ENCODE results near the gene SEZ6L2. TPM values are rescaled to one million over a fixed set of nuclear protein-coding genes. Genes with fewer than 3 reads are reported as not detected.
"Not testable (repeated sequence)": the region's sequence is repeated elsewhere in the genome, so short reads cannot be mapped to it uniquely, and the experiment has no call there.

Gene SEZ6L2
- polyA plus RNA-seq, 3 donors, result 10.1 to 13.6 (median 11.7) TPM

DNA sequence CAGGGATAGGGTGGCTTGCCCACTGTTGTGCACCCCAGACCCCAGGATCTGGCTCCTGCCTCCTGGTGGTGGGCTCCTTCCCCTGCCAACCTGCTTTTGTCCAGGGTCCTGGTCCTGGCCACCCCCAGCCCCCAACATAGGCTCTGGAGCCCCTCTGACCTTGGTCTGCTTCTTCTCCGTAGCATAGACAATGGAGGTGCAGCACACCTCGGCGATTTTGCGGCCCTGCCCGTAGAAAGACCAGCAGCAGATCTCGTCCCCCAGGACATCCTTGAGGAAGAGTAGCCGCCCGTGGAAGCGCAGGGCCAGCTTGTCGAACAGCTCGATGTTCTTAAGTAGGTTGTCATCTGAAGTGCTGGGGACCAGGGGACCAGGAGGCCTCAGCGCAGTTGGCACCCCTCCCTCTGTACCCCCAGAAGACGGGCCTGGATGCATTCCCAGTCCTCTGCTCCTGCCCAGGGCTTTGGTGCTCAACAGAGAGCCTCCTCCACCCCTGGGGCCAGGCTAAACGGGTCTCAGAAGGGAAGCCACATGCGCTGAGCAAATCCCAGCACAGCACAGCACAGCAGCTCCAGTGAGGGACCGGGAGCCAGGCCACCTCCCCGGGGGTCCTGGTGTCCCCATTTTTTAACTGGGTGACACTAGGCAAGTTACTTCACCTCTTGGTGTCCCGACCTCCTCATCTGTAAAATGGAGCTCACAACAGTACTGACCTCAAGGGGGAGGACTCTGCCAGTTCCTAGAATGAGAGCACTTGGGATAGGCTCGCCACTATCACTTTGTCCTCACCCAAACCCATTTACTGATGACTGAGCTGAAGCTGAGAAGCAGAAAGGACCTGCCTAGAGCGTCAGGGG is 11.7 kb upstream of the SEZ6L2 start:
- no peak for DNase-seq

DNA sequence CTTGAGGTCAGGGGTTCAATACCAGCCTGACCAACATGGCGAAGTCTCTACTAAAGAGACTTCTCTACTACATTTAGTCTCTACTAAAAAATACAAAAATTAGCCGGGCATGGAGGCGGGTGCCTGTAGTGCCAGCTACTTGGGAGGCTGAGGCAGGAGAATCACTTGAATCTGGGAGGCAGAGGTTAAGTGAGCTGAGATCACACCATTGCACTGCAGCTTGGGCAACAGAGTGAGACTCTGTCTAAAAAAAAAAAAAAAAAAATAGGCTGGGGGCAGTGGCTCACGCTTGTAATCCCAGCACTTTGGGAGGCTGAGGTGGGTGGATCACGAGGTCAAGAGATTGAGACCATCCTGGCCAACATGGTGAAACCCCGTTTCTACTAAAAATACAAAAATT is 10.5 kb upstream of the SEZ6L2 start:
- not testable (repeated sequence) for DNase-seq

DNA sequence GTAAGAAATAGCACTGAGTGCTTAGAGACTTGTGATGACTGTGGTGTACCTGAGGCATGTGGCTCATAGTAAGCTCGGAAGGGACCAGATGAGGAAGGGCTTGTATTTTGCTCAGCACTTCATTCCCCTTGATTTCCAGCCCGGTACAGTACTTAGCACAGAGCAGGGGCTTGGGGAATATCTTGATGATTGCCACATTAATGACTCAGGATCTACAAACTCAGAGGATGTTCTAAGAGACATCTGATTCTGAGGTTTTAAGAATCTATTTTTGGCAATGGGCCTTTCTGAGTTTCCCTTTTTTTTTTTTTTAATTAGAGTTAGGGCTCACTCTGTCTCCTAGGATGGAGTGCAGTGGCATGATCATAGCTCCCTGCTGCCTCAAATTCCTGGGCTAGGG is 10.0 kb upstream of the SEZ6L2 start:
- DNase-seq, result no peak

DNA sequence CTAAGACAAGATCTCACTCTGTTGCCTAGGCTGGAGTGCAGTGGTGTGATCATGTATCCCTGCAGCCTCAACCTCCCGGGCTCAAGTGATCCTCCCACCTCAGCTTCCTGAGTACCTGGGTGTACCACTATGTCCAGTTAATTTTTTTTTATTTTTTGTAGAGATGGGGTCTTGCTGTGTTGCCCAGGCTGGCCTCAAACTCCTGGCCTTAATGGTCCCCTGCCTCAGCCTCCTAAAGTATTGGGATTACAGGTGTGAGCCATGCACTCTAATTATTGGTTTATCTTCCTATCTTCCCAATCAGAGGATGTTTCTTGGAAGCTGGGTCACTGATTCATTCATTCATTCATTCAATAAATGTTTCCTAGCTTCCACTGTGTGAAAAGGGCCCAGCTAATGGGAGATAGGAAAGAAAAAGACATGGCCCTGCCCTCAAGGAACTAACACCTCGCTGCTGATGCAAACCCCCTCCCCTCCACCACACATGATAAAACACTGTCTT is 9.4 kb upstream of the SEZ6L2 start:
- DNase-seq, result no peak

DNA sequence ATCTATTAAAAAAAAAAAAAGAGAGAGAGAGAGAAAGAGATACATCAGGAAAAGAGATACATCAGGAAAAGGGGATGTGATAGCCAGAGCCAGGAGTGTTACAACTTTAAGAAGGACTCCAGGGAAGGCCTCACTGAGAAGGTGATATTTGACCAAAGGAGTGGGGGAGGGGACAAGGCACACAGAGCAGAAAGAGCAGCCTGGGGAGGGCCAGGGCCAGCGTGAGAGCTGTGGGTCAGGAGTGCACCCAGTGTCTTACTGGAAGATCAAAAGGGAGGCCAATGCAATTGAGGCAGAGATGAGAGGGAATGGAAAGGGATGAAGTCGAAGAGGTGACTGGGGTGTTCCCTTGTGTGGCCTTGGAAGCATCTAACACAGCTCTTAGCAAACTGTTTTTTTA is 8.6 kb upstream of the SEZ6L2 start:
- DNase-seq, result no peak

DNA sequence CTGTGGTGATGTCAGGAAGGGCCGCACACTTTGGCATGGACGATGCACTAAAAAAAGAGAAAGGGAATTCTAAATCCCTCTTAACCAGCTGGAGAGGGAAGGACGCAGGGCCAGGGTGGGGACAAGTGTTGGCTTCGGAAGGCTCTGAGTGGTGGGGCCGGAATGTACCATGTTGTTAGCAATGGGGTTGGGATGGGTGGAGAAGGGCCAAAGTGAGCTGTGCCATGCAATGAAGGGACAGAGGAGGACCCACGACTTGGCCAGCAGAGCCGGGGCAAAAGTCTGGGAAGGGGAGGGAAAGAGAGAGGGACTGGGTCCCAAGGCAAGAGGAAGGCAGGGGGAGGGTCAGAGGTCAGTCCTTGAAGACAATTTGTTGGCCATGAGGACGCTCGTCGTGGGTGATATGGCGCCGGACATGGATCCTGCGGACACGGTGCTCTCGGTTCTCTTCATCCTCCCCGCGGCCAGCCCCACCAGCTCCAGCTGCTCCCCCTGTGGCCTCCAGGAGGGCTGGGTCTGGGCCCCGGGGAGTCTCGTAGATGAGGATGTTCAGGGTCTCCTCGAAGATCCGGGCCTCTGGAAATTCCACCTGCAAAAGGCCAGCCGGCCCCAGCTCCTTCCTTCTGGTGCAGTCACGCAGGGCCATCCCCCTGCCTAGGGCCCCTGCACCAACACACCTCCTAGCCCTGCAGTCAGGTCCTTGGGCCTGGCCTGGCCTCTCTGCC is 7.3 kb upstream of the SEZ6L2 start:
- DNase-seq, result no peak

DNA sequence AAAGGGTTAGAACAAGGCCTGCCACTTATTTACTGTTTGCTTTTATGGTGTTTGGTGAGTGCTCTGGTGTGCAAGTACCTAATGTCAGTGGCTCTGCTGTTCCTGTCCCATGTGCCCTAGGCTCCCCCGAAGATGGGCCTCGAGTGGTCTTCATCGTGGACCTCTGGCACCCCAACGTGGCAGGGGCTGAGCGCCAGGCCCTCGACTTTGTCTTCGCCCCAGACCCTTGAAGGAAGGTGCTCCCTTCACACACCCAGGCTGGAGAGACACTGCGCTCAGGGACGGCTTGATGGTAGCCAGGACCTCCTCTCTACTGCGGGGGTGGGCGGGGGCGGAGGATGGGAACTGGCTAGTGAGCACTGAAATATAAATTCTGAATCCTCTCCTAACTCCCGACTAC is 6.3 kb upstream of the SEZ6L2 start:
- DNase-seq, result no peak

DNA sequence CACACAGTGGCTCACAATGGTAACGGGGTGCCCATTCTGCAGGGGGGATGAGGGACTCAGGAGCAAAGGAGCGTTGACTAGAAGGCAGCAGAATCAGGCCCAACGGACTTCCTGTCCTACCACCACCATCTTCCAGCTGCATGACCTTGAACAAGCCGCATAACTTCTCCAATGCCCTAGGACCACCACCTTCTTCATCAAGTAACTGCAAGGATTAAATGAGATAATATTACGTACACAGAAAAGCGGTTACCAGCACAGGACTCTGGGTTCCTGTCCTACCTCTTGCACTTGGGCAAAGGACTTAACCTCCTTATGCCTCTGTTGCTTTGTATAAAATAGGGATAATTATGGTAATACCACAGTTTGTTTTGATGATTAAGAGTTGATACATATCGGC is 5.6 kb upstream of the SEZ6L2 start:
- no peak for DNase-seq

DNA sequence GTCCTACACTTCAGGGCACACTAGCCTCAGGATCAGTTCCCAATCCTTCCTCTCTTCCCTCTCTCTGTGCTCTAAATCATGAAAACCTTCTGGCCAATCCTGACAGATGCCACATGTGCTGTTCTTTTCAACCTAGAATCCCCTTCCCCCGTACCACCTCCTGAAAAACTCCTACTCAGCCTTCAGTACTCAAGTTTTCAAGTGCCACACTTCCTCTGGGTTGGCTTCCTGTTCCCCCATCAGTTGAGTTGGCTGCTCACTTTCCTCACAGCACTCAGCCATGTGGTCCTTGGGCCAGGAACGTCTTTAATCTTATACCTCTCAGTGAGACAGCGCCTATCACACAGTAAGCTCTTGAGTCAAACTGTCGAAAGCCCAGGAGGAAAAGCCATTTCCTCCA is 4.2 kb upstream of the SEZ6L2 start:
- DNase-seq, result no peak

DNA sequence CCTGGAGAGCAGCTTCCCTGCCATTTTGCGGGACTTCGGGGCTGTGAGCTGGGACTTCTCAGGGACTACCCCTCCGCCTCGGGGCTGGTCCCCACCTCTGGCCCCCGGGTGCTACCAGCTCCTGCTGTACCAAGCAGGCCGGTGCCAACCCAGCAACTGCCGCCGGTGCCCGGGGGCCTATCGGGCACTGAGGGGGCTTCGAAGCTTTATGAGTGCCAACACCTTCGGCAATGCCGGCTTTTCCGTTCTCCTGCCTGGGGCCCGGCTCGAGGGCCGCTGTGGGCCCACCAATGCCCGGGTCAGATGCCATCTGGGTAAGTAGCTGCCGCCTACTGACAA is 2.2 kb upstream of the SEZ6L2 start:
- no peak for DNase-seq

DNA sequence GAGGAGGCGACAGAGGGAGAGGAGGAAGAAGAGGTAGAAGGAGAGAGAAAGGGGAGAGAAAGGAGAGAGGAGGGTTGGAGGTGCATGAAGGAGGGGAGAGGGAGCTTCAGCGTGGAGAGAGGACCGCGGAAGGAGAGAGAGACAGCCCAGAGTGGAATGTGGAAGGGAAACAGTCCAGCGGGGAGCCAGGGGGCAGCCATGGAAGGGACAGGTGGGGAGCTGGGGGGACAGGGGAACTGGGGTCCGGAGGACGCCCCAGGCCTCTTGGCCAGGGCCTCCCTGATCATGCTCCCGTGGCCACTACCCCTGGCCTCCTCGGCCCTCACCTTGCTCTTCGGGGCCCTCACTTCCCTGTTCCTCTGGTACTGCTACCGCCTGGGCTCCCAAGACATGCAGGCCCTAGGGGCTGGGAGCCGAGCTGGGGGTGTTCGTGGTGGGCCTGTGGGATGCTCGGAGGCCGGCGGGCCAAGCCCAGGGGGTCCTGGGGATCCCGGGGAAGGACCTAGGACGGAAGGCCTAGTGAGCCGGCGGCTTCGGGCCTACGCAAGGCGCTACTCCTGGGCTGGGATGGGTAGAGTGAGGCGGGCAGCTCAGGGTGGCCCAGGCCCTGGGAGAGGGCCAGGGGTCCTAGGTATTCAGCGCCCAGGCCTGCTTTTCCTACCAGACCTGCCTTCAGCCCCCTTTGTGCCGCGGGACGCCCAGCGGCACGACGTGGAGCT is 1.7 kb upstream of the SEZ6L2 start:
- no peak for DNase-seq

DNA sequence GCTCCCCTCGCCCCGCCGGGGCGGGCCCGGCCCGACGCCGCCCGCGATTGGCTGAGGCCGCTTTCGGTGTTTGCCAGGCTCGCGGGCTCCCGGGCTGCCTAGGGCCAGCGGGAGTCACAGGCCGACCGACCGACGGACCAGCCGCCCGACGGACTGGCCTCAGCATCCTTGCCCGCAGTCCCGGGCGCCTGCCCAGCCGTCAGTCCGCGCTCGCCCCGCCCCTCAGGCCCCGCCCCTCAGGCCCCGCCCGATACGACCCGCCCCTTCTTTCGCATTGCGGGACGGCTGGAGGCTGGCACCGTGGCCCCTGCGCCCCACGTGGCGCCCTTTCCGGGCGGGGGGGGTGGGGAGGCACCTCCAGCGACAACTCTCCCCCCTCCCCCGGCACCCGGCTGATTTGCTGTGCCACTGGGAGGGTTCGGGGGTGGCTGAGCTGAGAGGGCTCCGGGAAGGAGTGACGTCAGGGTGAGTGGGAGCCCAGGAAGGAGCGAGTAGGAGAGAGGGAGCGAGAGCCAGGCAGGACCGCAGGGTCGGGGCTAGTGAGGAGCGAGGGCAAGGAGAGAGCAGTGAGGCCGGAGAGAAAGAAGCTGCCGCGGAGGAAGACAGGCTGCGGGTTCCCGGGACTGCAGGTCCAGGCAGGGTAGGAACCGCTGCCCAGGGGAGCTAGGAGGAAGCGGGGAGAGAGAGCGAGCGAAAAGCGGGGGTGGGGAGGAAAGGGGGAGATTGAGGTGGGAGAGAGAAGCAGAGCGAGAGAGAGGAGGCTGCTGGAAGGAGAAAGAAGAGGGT is 945 bp upstream of the SEZ6L2 start, which contains the start of gene ASPHD1:
TSS of gene ASPHD1 (plus strand) at position 387 of the 786 bp plus-strand sequence. CDS start 484 bp downstream, outside the sequence.
- DNase-seq, result peak; percentile 74

DNA sequence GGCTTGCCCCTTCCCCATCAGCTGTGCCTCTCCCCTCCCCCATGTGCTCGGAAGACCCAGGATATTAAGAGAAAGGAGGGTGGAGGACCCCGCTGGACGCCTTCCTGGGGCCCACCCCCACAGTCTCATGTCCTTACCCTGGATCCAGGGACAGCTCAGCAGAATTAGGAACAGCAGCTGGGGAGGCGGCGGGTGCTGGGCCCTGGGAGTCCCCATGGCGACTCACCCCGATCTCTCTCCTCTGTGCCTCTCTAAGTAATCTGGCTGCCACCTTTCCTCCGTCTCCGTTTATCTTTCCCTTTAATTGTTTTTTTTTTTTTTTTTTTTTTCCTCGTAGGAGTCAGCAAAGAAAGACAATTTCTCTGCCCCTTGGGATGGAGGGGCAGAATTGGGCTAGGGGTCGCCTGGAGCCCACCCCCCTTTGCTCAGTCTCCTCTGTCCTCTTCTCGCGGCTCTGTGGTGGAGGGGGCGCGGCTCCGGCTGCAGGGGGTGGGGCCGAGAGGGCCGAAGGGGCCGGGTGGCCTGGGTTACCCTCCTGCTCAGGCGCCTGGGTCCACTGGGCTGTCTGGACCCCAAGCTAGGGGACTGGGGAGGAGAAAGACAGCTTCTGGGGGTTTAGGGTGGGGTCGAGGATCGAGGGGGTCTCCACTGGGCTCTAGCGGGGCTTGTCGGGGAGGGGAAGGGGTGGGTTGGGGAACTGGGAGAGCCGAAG is 390 bp downstream of the SEZ6L2 start:
- no peak for DNase-seq

DNA sequence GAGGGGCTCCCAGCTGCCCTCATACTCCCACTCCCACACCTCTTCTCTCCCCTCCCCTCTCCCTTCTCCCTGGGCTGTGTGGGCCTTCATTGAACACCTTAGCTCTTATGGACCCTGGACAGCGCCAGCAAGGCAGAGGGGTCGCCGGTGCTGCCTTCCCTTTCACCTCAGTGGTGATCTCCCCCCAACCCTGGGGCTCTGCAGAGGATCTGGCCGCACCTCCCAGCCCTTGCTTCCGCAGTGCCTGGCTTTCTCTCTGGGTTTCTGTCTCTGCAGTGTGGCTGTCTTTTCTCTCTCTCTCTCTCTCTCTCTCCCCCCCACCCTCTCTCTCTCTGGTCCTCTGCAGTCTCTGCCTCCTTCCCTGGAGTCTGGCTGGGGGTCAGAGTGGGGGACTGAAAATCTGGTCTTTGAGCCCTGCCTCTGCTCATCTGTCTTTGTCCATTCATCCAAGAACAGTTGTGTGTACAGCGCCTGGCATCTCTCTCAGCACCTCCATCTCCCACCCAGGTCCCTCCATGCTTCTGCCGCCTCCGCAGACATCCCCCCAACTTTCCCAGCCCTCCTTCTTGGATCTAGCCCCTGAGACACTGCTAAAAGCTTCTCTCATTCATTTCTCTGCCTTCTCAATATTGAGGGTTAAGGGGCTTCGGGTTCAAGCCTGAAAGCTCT is 1.1 kb downstream of the SEZ6L2 start:
- DNase-seq, result no peak

DNA sequence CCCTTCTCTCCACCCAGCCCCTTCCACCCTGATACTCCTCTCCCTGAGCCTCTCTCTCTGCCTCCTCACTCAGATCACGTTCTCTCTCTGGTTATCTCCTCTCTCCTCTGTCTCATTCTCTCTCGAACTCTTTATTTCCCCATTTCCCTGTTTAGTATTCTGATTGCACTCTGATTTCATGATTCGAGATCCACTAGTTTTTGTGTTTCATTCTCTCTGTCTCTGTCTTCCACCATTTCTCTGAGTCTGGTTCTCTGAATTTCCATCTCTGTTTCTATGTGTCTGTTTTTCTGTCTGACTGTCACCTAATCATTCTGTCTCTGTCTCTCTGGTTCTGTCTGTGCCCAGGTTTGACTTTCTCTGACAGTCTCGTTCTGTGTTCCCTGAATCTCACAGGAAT is 2.0 kb downstream of the SEZ6L2 start:
- no peak for DNase-seq

DNA sequence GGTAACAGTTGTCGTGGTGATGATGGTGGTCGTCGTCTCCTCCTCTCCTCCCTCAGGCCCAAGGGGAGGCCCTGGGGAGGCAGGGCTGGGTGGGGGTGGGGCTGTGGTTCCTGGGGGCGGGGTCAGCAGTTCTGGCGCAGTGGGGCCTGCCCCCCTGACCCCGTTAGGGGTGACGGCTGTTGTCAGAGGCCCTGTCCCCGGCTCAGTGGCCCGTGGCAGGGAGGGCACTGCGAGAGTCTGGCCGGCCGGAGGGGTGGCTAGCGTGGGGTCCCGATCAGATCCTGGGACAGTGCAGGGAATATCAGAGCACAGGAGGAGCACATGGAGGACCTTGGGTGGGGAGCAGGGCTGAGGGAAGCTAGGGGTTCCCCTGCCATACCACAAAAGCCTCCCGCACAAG is 2.5 kb downstream of the SEZ6L2 start:
- DNase-seq, result no peak

DNA sequence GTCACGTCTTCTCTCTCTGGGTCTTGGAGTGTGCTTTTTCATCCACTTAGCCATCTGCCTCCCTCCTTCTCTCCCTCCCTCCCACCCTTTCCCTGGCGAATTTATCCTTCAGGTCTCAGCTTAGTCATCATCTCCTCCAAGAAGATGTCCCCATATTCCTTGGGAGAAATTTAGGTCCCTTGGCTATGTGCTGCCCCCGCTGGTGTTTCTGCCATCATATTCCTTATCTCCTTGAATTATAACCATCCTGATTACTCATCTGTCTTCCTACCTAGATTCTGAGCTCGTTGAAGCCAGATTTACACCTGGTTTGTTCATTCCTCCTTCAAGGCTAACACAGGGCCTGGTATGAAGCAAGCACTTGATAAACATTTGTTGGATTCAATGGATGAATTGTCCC is 5.0 kb downstream of the SEZ6L2 start:
- no peak for DNase-seq

DNA sequence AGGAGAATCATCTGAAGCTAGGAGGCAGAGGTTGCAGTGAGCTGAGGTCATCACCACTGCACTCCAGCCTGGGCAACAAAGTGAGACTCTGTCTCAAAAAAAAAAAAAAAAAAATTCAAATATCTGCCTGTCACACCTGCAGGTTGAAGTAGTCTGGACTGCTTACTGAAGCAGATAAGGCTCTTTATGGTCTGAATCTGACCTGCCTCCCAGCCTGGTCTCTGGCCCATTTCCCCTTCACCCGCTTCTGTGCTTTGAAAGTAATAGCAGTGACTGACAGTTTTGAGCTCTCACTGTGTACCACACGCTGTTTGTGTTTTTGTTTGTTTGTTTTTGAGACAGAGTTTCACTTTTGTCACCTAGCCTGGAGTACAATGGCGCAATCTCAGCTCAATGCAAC is 5.8 kb downstream of the SEZ6L2 start:
- no peak for DNase-seq

DNA sequence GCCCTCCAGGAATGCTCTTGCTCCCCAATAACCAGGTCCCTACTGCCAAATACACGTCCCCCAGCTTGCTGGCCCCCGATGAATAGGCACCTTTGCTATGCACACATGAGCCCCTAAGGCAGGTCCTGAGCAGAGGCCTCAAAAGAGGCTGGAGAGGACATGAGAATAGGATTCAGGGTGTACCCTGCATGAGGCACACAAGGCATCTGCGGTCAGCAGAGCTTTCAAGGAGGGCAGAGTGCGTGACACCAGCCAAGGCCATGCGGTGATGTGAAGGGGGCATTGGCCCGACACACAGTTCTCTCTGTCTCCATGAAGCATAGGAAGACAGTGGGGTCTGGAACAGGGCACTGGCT is 6.9 kb downstream of the SEZ6L2 start:
- no peak for DNase-seq
